Measurements from ENCODE around the gene ST6GALNAC4.

The ST6GALNAC4 gene

GRCh38 chr9:127930231-127931091, 13.6 kb upstream of the ST6GALNAC4 start, which contains the start of gene PIP5KL1:
TSS of gene PIP5KL1 (minus strand) at chr9:127930777. CDS start at chr9:127930752, 25 bp downstream.
- H3K27ac ChIP-seq (ENCODE audit: extremely low read depth, low read depth, low read length), result peak within 1 kb of the TSS; percentile 50
- peak within 1 kb of the TSS; percentile 55 for H3K4me3 ChIP-seq (ENCODE audit: low read depth, low read length)
- H3K36me3 ChIP-seq (ENCODE audit: control insufficient read depth in 2 of 2, insufficient read depth in 1 of 2, low read length in 2 of 2), result peaks cover 0 to 13% of the 10 kb centered on the region in 2 experiments; a peak in 1 of 3 replicates
- POLR2A ChIA-PET, result interaction anchor here (1.1 kb wide), 1 partner anchor 13 kb away, joined by 5 read pairs; the partner anchor contains the start of gene ST6GALNAC4
- H3K4me1 ChIP-seq (ENCODE audit: control insufficient read depth, insufficient read depth, low read length), result 0 out of 2 replicates have a peak, but pooled peaks cover 5% of the 10 kb centered on the region
- H3K9me3 ChIP-seq (ENCODE audit: control insufficient read depth, insufficient read depth, low read depth, low read length), result no peaks in the 10 kb centered on the region
- CTCF ChIA-PET, result interaction anchor here (0.6 to 3.3 kb wide), 6 partner anchors 9 to 1442 kb away, joined by 3 to 24 read pairs (median 8); no protein-coding TSS in a partner anchor
- TF ChIP-seq KLF8 (tag by site-specific recombination; IDR thresholded peaks at IDR 0.05) (peak; percentile 72; the same call in 1 of the 2 replicates), ZFHX2 (tag by site-specific recombination; conservative IDR thresholded peaks at IDR 0.05) (peak; percentile 79), SCRT2 (tag by site-specific recombination; IDR thresholded peaks at IDR 0.05) (no peak), ZBTB21 (tag by site-specific recombination; IDR thresholded peaks at IDR 0.05) (no peak), ZNF571 (tag by site-specific recombination; IDR thresholded peaks at IDR 0.05) (no peak), ZNF184 (tag by site-specific recombination; IDR thresholded peaks at IDR 0.05) (no peak), SCRT1 (tag by site-specific recombination; IDR thresholded peaks at IDR 0.05; ENCODE audit: borderline replicate concordance) (no peak), KLF7 (tag by site-specific recombination; IDR thresholded peaks at IDR 0.05; ENCODE audit: borderline replicate concordance) (no peak), ZNF558 (tag by site-specific recombination; IDR thresholded peaks at IDR 0.05) (no peak), IKZF3 (tag by site-specific recombination; IDR thresholded peaks at IDR 0.05) (0 out of 2 replicates have a peak, but pooled peaks have one; percentile 40), OVOL3 (tag by site-specific recombination; IDR thresholded peaks at IDR 0.05) (no peak), ZNF362 (tag by site-specific recombination; IDR thresholded peaks at IDR 0.05) (no peak), ZNF140 (tag by site-specific recombination; IDR thresholded peaks at IDR 0.05) (no peak), TCF7L2 (IDR thresholded peaks at IDR 0.05; ENCODE audit: borderline replicate concordance, low read depth, low read length) (no peak), SP2 (tag by site-specific recombination; IDR thresholded peaks at IDR 0.05) (peak; percentile 86), ZSCAN18 (tag by site-specific recombination; IDR thresholded peaks at IDR 0.05) (no peak), ZNF48 (tag by site-specific recombination; IDR thresholded peaks at IDR 0.05) (no peak), ZNF596 (tag by site-specific recombination; IDR thresholded peaks at IDR 0.05) (no peak), KLF10 (tag by site-specific recombination; IDR thresholded peaks at IDR 0.05) (peak; percentile 46; the same call in 1 of the 2 replicates), ZNF768 (tag by site-specific recombination; IDR thresholded peaks at IDR 0.05) (no peak), MZF1 (tag by site-specific recombination; IDR thresholded peaks at IDR 0.05; ENCODE audit: borderline replicate concordance) (no peak), ZNF266 (tag by site-specific recombination; IDR thresholded peaks at IDR 0.05; ENCODE audit: low read depth) (no peak), ZNF585B (tag by site-specific recombination; IDR thresholded peaks at IDR 0.05) (no peak), ZNF776 (tag by site-specific recombination; IDR thresholded peaks at IDR 0.05; ENCODE audit: borderline replicate concordance) (no peak), ZNF155 (tag by site-specific recombination; IDR thresholded peaks at IDR 0.05) (no peak), ZNF488 (tag by site-specific recombination; IDR thresholded peaks at IDR 0.05) (no peak), GLIS1 (tag by site-specific recombination; IDR thresholded peaks at IDR 0.05) (no peak; the same call in 1 of the 2 replicates), ZNF792 (tag by site-specific recombination; IDR thresholded peaks at IDR 0.05) (no peak), EGR2 (tag by site-specific recombination; IDR thresholded peaks at IDR 0.05; ENCODE audit: low read depth) (peak; percentile 65), ZBTB26 (tag by site-specific recombination; optimal IDR thresholded peaks at IDR 0.05) (peak; percentile 33), ZNF626 (tag by site-specific recombination; IDR thresholded peaks at IDR 0.05) (no peak), BCL11A (tag by site-specific recombination; IDR thresholded peaks at IDR 0.05; ENCODE audit: low read depth) (no peak), ZNF214 (tag by site-specific recombination; IDR thresholded peaks at IDR 0.05; ENCODE audit: borderline replicate concordance) (no peak)
